ENCODE results near the gene NRBF2. TPM values are rescaled to one million over a fixed set of nuclear protein-coding genes. Genes with fewer than 3 reads are reported as not detected.
A peak's percentile ranks its signal among the peaks of the same experiment; 100 is the strongest.

NRBF2 gene
- total and polyA plus RNA-seq, 2 experiments from 2014 or later, result 22.9 to 38.3 TPM

GRCh38 chr10:63168821-63169462 lies 35.8 kb downstream of the NRBF2 start:
- Mint-ChIP-seq H3K9me3 (no peaks in the 10 kb centered on the region; the same call in 2 of the 3 replicates), H3K27me3 (ENCODE audit: insufficient read depth, low read depth, poor library complexity) (peaks cover 2% of the 10 kb centered on the region), H3K4me3 (no peak overlapping the region), H3K36me3 (ENCODE audit: low read depth) (peaks cover 51% of the 10 kb centered on the region), H3K27ac (no peak overlapping the region), H3K4me1 (peaks cover 11% of the 10 kb centered on the region)
- no peaks in the 10 kb centered on the region for H3K9me2 ChIP-seq (ENCODE audit: insufficient read depth)
- DNase-seq (ENCODE audit: low spot score) (no peak), ATAC-seq (no peak)
- no peaks in the 10 kb centered on the region for H3K4me1 ChIP-seq (ENCODE audit: insufficient read depth)
- no peaks in the 10 kb centered on the region for H4K20me1 ChIP-seq (replicated peaks; ENCODE audit: insufficient read depth)
- TF ChIP-seq POLR2AphosphoS5 (IDR thresholded peaks at IDR 0.05; ENCODE audit: low read depth) (no peak), EZH2 (IDR thresholded peaks at IDR 0.05; ENCODE audit: low read depth, unreplicated experiment) (no peak), ETS1 (IDR thresholded peaks at IDR 0.05) (no peak), CTCF (conservative IDR thresholded peaks at IDR 0.05; ENCODE audit: low read depth in 2 of 2) (no peak)
- H3K4me2 ChIP-seq, result no peak overlapping the region
- peaks cover 32% of the 10 kb centered on the region for H3K36me3 ChIP-seq (ENCODE audit: insufficient read depth)
- H3K27me3 ChIP-seq (ENCODE audit: insufficient read depth), result no peaks in the 10 kb centered on the region
- H3K79me2 ChIP-seq (replicated peaks; ENCODE audit: insufficient read depth), result peaks cover 7% of the 10 kb centered on the region; the same call in 1 of the 2 replicates
- H3K27ac ChIP-seq (ENCODE audit: low read depth), result peak overlapping the region; percentile 41; the same call in 1 of the 2 replicates
- H3K4me3 ChIP-seq, result no peak overlapping the region
- peaks cover 4% of the 10 kb centered on the region; the same call in 1 of the 2 replicates for H3F3A ChIP-seq (replicated peaks; ENCODE audit: low read depth)
- H2AFZ ChIP-seq, result no peak overlapping the region

GRCh38 chr10:63169624-63170023 lies 36.5 kb downstream of the NRBF2 start:
- Mint-ChIP-seq H3K4me1 (peaks cover 11% of the 10 kb centered on the region), H3K4me3 (no peak overlapping the region), H3K27me3 (ENCODE audit: insufficient read depth, low read depth, poor library complexity) (peaks cover 6% of the 10 kb centered on the region), H3K9me3 (no peaks in the 10 kb centered on the region), H3K36me3 (ENCODE audit: low read depth) (peaks cover 57% of the 10 kb centered on the region), H3K27ac (no peak overlapping the region)
- no peak overlapping the region for H3K4me2 ChIP-seq
- peaks cover 7% of the 10 kb centered on the region; the same call in 1 of the 2 replicates for H3K79me2 ChIP-seq (replicated peaks; ENCODE audit: insufficient read depth)
- no peak overlapping the region for H3K4me3 ChIP-seq
- TF ChIP-seq EZH2 (IDR thresholded peaks at IDR 0.05; ENCODE audit: low read depth, unreplicated experiment) (no peak), EZH2phosphoT487 (IDR thresholded peaks at IDR 0.05; ENCODE audit: unreplicated experiment) (no peak), STAT1 (IDR thresholded peaks at IDR 0.05; ENCODE audit: unreplicated experiment) (no peak), ZNF114 (CRISPR knock-in tag; IDR thresholded peaks at IDR 0.05) (no peak)
- peaks cover 39% of the 10 kb centered on the region for H3K36me3 ChIP-seq (ENCODE audit: insufficient read depth)
- H3F3A ChIP-seq (replicated peaks; ENCODE audit: low read depth), result no peaks in the 10 kb centered on the region; the same call in 1 of the 2 replicates
- no peaks in the 10 kb centered on the region for H3K4me1 ChIP-seq (ENCODE audit: insufficient read depth)
- ATAC-seq (no peak), DNase-seq (ENCODE audit: low spot score) (no peak)
- H3K27ac ChIP-seq (ENCODE audit: low read depth), result no peak overlapping the region; the same call in 1 of the 2 replicates
- H4K20me1 ChIP-seq (replicated peaks; ENCODE audit: insufficient read depth), result no peaks in the 10 kb centered on the region
- H3K9me2 ChIP-seq (ENCODE audit: insufficient read depth), result no peaks in the 10 kb centered on the region
- no peaks in the 10 kb centered on the region for H3K27me3 ChIP-seq (ENCODE audit: insufficient read depth)
- no peak overlapping the region for H2AFZ ChIP-seq
